Esophagus squamous epithelium (tissue), 5 donors: Measurements from ENCODE around the gene TAGLN. TPM values are rescaled to one million over a fixed set of nuclear protein-coding genes. Genes with fewer than 3 reads are reported as not detected.

Experiments used
- DNase-seq: peaks from one replicate; lab custom pipeline; 2025; lab: John Stamatoyannopoulos, UW
- H3K27ac ChIP-seq, 4 donors: fragments of 200-600 bp; sonication (generic); one replicate each; pipeline ENCODE4 v1.5.1; 2016 to 2019; ENCODE audit warnings: mild to moderate bottlenecking in 1 of 4
- H3K27me3 ChIP-seq, 4 donors: fragments of 200-600 bp; sonication (generic); 1 replicate in 3 of 4; 2 replicates in 1 of 4; pipeline versions ENCODE4 v1.5.1 to v1.6.0; 2017 to 2021; ENCODE audit warnings: antibody characterized with exemption in 1 of 4
- H3K36me3 ChIP-seq, 3 donors: fragments of 200-600 bp; sonication (generic); one replicate each; pipeline ENCODE4 v1.5.1; 2016 to 2019
- H3K4me1 ChIP-seq, 3 donors: fragments of 200-600 bp; sonication (generic); one replicate each; pipeline ENCODE4 v1.5.1; 2017 to 2019
- H3K4me3 ChIP-seq, 4 donors: fragments of 200-600 bp; sonication (generic); 1 replicate in 3 of 4; 2 replicates in 1 of 4; pipeline ENCODE4 v1.5.1; 2016 to 2019; ENCODE audit warnings: mild to moderate bottlenecking in 2 of 4, moderate library complexity in 1 of 4
- H3K9me3 ChIP-seq, 3 donors: fragments of 200-600 bp; sonication (generic); one replicate each; pipeline ENCODE4 v1.5.1; 2016 to 2019
- POLR2A ChIP-seq, 4 donors: fragments of 450-650 bp; IDR thresholded peaks; one replicate each; pipeline ENCODE4 v1.6.1; 2017; ENCODE audit warnings: antibody characterized with exemption in 4 of 4, mild to moderate bottlenecking in 4 of 4, moderate library complexity in 3 of 4
- WGBS, 2 donors: methylation state at CpG; one replicate each; pipeline ENCODE4 v1.1.5; 2018; 5-methylcytosine and 5-hydroxymethylcytosine counted together
- intact Hi-C: fragments of 100-400 bp; cut with DNase I; formaldehyde crosslinking; loops from one replicate; pipeline ENCODE4 v1.15.0; 2022
- total RNA-seq, 4 donors: library from RNA; depleted of rRNA; stranded (reverse); fragments of >200 nt; gene quantifications; one replicate each; pipeline ENCODE4 v1.1.0, GENCODE V29; 2016
- TF ChIP-seq, protein P1 (sequence below), 6 experiments: fragments of 450-650 bp in 4 of 6; fragments of 200-600 bp in 2 of 6; sonication (generic) in 2 of 6; IDR thresholded peaks; one replicate each; pipeline ENCODE4 v1.5.1; 2016 to 2019; ENCODE audit warnings: antibody characterized with exemption in 6 of 6, mild to moderate bottlenecking in 4 of 6, moderate library complexity in 4 of 6
- donor health status: DM: yes; HTN: yes; CAD: no.

Gene TAGLN
- total RNA-seq, 4 donors from 2014 or later, result 64.8 to 1,356 (median 373) TPM

- H3K27me3 ChIP-seq, result no peaks in the 10 kb centered on the region
- H3K9me3 ChIP-seq, result no peaks in the 10 kb centered on the region
- 67 to 98% methylated on average over 5 to 6 of the region's 7 CpGs for WGBS, 2 donors
- H3K4me1 ChIP-seq, result peaks cover 12 to 44% (median 14%) of the 10 kb centered on the region in 3 donors
- TF ChIP-seq POLR2A (IDR thresholded peaks at IDR 0.05), result no peak
- TF ChIP-seq, protein P1, sequence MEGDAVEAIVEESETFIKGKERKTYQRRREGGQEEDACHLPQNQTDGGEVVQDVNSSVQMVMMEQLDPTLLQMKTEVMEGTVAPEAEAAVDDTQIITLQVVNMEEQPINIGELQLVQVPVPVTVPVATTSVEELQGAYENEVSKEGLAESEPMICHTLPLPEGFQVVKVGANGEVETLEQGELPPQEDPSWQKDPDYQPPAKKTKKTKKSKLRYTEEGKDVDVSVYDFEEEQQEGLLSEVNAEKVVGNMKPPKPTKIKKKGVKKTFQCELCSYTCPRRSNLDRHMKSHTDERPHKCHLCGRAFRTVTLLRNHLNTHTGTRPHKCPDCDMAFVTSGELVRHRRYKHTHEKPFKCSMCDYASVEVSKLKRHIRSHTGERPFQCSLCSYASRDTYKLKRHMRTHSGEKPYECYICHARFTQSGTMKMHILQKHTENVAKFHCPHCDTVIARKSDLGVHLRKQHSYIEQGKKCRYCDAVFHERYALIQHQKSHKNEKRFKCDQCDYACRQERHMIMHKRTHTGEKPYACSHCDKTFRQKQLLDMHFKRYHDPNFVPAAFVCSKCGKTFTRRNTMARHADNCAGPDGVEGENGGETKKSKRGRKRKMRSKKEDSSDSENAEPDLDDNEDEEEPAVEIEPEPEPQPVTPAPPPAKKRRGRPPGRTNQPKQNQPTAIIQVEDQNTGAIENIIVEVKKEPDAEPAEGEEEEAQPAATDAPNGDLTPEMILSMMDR (IDR thresholded peaks at IDR 0.05), result no peak
- no peak for DNase-seq
- intact Hi-C loops, result no loop called here
- no peak overlapping the region for H3K4me3 ChIP-seq
- H3K27ac ChIP-seq, result peak overlapping the region in 3 of 4 donors; percentile 88 to 93 (median 89)
- H3K36me3 ChIP-seq, result peaks cover 5 to 39% (median 13%) of the 10 kb centered on the region in 3 donors
Measured at GRCh38 chr11:117197006-117197405, 2.2 kb upstream of the TAGLN start.

- Histone ChIP-seq H3K4me3 (peak overlapping the region in 3 of 4 donors; percentile 50 to 66 (median 52)), H3K27me3 (no peaks in the 10 kb centered on the region), H3K9me3 (no peaks in the 10 kb centered on the region), H3K27ac (peak overlapping the region; percentile 50 to 93 (median 88)), H3K36me3 (peaks cover 0 to 32% (median 7%) of the 10 kb centered on the region in 3 donors), H3K4me1 (peaks cover 12 to 39% (median 14%) of the 10 kb centered on the region in 3 donors)
- TF ChIP-seq, protein P1 (IDR thresholded peaks at IDR 0.05), result peak in 4 of 6 experiments; percentile 38 to 52 (median 46)
- TF ChIP-seq POLR2A (IDR thresholded peaks at IDR 0.05), result peak in 2 of 4 donors; percentile 25 to 66
- intact Hi-C loops, result no loop called here
- 45 to 53% methylated on average over 8 of the region's 17 CpGs for WGBS, 2 donors
- no peak for DNase-seq
Measured at GRCh38 chr11:117197516-117198456, 1.4 kb upstream of the TAGLN start.

DNA sequence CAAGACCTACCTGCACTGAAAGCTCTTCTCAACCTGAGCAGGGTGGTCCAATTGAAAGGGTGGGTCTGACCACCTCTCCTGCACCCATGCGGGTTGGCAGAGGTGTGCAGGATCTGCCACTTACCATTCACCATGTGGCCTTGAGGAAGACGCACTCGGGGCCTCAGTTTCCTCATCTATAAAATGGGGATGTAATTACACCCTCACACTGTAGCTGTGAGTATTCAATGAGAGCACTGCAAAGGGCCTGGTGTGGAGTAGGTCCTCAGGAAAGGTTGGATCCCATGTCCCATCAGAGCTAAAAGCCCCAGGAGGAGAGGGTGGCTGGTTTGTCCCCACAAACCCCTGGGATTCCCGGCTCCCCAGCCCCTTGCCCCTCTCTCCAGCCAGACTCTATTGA lies 557 bp upstream of the TAGLN start:
- peak overlapping the region; percentile 50 to 93 (median 88) for H3K27ac ChIP-seq
- no peaks in the 10 kb centered on the region for H3K27me3 ChIP-seq
- H3K36me3 ChIP-seq, result peaks cover 0 to 32% (median 10%) of the 10 kb centered on the region in 3 donors
- WGBS, 2 donors, result 82% methylated on average over 3 of the region's 4 CpGs; no CpG with 5 or more reads in 1 of the 2 donors
- H3K4me3 ChIP-seq, result peak overlapping the region in 3 of 4 donors; percentile 50 to 66 (median 52)
- intact Hi-C loops, result no loop called here
- no peaks in the 10 kb centered on the region for H3K9me3 ChIP-seq
- peaks cover 12 to 38% (median 14%) of the 10 kb centered on the region in 3 donors for H3K4me1 ChIP-seq
- no peak for TF ChIP-seq POLR2A (IDR thresholded peaks at IDR 0.05)
- TF ChIP-seq, protein P1 (IDR thresholded peaks at IDR 0.05), result no peak
- no peak for DNase-seq

- intact Hi-C loops, result no loop called here
- WGBS, 2 donors, result 0 to 47% methylated on average over 1 to 8 of the region's 13 CpGs
- Histone ChIP-seq H3K9me3 (no peaks in the 10 kb centered on the region), H3K27me3 (no peaks in the 10 kb centered on the region), H3K4me3 (peak overlapping the region; percentile 27 to 66 (median 51)), H3K4me1 (peaks cover 12 to 53% (median 14%) of the 10 kb centered on the region in 3 donors), H3K27ac (peak overlapping the region; percentile 72 to 93 (median 88)), H3K36me3 (peaks cover 0 to 37% (median 13%) of the 10 kb centered on the region in 3 donors)
- DNase-seq, result no peak
- peak in 1 of 4 donors; percentile 12 for TF ChIP-seq POLR2A (IDR thresholded peaks at IDR 0.05)
- TF ChIP-seq, protein P1 (IDR thresholded peaks at IDR 0.05), result no peak
Measured at GRCh38 chr11:117199916-117200812, 994 bp downstream of the TAGLN start.
